ENCODE results near the gene TSPAN9.

DNA sequence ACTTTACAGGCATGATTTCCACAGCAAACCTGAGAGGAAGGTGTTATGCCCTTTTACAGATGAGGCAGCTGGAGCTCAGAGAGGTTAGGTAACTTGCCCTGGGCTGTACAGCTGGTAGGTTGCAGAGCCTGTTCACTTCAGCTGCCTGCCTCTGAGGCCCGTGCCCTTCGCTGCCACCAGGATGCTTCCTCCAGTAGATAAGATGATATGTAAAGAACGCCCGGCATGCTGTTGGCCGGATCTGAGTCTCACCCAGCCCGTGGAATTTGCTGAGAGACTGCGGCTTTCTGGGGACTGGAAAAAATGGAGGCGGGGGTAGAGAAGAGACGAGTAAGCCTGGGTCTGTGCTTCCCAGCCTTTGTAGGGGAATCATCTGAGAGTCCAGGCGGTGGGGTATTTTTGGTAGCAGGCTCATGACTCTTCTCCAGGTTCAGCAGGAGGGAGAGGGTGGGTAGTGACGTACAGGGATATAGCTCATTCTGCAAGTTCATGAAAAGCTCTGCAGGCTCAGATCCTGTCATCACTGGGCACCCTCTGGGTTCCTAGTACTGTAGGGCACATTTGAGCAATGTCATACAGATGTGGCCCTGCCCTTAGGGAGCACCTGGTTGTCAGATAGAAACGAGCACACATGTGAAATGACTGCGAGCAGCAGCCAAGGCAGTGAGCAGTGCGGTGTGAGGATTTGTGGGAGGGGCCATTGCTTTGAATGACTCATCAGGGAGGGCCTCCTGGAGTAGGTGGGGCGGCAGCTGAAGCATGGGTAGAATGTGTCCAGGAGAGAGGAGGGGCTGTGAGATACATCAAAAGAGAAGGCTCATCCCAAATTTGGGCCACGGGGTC, 159.4 kb downstream of the TSPAN9 start:
- TF ChIP-seq, protein P1, sequence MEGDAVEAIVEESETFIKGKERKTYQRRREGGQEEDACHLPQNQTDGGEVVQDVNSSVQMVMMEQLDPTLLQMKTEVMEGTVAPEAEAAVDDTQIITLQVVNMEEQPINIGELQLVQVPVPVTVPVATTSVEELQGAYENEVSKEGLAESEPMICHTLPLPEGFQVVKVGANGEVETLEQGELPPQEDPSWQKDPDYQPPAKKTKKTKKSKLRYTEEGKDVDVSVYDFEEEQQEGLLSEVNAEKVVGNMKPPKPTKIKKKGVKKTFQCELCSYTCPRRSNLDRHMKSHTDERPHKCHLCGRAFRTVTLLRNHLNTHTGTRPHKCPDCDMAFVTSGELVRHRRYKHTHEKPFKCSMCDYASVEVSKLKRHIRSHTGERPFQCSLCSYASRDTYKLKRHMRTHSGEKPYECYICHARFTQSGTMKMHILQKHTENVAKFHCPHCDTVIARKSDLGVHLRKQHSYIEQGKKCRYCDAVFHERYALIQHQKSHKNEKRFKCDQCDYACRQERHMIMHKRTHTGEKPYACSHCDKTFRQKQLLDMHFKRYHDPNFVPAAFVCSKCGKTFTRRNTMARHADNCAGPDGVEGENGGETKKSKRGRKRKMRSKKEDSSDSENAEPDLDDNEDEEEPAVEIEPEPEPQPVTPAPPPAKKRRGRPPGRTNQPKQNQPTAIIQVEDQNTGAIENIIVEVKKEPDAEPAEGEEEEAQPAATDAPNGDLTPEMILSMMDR (conservative IDR thresholded peaks at IDR 0.05): no peak
- no peak for TF ChIP-seq EZH2 (IDR thresholded peaks at IDR 0.05; ENCODE audit: low read depth)
